ENCODE measurements around the gene ACSM6.

DNA sequence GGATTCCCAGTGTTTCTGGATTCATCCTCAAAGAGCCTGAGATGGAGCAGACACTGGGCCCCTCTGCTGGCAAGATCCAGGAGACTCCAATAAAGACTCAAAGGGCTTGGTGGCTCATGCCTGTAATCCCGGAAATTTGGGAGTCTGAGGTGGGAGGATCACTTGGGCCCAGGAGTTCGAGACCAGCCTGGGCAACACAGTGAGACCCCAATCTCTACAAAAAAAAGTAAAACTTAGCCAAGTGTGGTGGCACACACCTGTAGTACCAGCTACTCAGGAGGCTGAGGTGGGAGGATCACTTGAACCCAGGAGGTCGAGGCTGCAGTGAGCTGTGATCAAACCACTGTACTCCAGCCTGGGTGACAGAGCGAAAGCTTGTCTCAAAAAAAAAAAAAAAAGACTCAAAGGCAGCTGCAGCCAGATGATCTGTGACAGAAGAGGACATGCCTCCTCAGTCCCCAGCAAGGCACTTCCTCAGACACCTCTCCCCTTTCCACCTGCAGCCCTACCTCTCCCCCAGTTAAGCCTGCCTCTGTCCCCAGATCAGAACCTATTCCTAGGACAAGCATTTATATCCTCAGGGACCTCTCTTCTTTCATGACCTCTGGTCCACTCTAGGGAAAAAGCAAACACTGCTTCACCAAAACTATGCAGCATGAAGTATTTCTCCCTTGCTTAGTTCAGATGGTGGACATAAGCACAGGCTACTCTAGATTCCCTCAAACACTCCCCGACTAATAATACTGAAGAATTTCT lies 68.9 kb downstream of the ACSM6 start:
- TF ChIP-seq CTCF (IDR thresholded peaks at IDR 0.05; ENCODE audit: control extremely low read depth in 1 of 3, insufficient read depth in 1 of 3, low read depth in 1 of 3, low read length in 3 of 3), result no peak
- TF ChIP-seq POLR2A (IDR thresholded peaks at IDR 0.05; ENCODE audit: control extremely low read depth in 1 of 2, low read depth in 2 of 2, low read length in 2 of 2), result no peak
- no peak for TF ChIP-seq NRF1 (IDR thresholded peaks at IDR 0.05; ENCODE audit: low read depth, low read length)
- TF ChIP-seq TAF1 (IDR thresholded peaks at IDR 0.05; ENCODE audit: low read depth, low read length), result no peak

Data from H1 (cell line).